HG03095 (cell line): ENCODE data around the gene ULK2.
"Not testable (repeated sequence)": the region's sequence is repeated elsewhere in the genome, so short reads cannot be mapped to it uniquely, and the experiment has no call there.

ENCODE experiments used
- ATAC-seq: cut with Tn5 transposase; IDR thresholded peaks from one replicate; pipeline ENCODE4 v1.9.1; 2021; ENCODE audit warnings: moderate library complexity; ENCODE audit not compliant: unreplicated experiment

The ULK2 gene

GRCh38 chr17:19769946-19770652 lies 97.6 kb downstream of the ULK2 start:
- no peak for ATAC-seq

DNA sequence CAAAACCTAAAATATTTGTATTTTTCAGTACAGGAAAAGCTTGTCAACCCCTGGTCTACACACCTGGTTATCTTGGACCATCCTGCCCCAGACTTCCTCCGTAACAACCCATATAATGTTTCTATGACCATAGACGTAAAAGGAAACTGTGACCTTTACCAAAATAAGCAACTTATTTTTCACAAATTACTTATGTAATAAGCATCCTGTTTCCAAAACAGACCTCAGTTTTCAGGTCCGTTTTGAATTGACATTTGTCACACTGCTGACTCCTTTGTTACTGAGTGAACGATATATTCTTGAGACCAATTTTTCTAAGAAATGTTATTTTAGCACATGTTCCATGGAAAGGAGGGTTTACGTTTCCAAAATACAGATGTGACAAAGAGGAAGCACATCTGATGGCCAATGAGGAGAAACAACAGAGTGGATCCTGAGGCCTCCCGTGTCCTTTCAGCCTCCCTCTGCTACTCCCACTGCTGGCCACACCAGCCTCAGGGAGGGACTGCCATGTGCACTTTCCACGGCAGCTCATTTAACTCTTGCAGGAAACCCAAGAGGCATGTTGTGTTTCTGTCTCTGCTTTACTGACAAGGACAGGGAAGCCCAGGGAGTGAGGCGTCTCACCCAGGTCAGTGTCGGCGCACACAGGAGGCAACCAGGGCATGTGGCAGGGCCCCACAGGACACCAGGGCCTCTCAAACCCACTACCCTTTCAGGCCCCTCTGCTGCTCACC lies 99.5 kb downstream of the ULK2 start:
- ATAC-seq = no peak

DNA sequence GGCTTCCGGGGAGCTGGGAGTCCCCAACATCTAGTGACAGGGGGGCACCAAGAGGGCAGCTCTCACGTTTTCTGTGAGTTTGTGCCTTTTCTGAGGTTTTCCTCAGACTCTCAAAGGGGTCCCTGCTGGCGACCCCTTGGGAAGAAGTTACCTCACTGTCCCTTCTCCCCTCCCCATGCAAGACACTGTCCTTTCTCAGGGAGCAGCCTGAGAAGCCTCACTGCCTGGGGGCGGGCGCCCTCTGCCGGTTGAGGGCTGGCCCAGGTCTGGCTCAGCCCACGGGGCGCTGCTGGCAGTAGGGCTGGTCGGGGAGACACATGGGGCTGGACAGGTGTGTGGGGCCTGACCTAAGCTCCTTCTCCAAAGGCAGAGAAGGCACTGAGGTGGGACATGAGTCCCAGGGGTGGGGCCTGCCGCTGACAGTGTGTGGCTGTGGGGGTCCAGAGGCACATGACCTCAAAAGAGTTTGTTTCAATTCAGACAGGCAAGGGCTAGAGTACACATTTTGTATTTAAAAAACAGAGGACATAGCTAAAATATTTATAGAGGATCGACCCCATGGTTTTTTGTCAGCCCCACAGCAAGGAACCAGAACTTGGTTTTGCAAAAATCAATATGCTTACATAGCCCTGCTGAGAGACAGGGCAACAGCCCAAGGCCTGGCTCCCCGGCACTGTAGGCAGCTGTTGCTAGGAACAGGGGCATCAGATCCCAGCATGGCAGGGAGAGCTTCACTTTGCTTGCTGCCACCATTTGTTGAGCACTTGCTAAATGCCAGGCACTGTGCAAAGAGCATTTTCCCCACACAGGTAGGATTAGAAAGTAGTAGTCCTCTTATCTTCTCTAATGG lies 101.1 kb downstream of the ULK2 start:
- peak; percentile 54 for ATAC-seq

DNA sequence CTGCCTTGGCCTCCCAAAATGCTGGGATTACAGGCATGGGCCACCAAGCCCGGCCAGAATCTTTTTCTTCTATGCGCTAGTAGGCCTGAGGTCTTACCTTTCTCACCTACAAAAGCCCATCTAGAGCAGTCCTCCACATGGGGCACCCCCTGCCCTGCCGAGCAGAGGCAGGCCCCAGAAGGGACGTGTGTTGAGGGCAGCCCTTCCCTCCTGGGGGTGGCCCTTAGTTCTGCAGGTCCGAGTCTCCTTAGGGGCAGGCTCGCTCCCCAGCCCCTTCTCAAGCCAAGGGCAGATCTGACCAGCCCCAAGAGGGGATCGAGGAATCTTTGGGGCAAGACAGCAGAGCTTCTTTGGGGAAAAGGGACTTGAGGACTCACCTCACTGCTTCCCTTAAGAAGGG lies 101.7 kb downstream of the ULK2 start:
- no peak for ATAC-seq

- not testable (repeated sequence) for ATAC-seq
Observed at GRCh38 chr17:19763991-19764390, 103.7 kb downstream of the ULK2 start.

DNA sequence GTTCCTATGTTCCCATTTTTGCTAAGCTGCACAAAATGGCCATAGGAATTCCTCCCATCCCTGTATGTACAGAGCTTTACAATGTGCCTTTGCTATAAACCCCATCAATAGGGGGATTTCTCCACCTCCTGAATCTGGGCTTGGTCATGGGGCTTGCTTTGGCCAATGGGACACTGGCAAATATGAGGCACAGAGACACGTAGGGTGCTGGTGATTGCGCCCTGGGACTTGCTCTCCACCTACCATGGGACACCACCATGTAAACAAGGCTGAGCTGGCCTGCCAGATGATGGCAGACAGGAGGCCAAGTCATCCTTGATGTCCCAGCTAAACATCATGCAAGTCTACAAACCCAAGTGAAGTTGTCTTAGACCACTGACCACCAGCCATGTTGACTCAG lies 104.3 kb downstream of the ULK2 start:
- no peak for ATAC-seq

DNA sequence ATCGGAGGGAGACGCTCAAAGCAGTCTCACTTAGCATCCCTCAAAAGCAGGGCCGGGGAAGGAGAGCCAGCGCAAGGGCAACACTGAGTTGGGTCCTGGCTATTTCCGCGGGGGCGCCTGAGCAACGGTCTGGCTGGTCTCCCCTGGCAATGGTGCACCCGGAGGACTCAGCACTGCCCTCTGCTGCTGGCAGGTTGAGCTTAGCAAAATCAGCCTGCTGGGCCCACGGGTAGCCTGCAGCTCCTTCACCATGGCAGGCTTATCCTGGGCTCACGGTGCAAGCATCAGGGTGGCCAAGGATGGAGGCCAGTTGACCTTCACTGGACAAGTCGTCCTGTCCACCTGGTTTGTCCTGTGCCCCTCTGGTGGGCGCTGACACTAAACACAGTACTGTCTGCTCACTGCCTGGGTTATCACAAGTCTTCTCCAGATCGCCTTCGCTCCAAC lies 105.2 kb downstream of the ULK2 start:
- ATAC-seq = no peak

DNA sequence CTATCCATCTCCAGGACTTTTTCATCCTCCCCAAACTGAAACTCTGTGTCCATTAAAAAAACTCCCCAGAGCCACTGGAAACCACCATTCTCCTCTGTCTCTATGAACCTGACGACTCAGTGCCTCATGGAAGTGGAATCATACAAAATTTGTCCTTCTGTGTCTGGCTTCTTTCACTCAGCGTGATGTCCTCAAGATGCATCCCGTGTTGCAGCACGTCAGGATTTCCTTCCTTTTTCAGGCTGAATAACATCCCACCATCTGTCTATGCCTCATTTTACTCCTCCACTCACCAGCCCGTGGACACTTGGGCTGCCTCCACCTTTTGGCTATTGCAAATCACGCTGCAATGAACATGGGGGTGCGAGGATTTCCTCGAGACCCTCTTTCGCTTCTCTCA lies 107.0 kb downstream of the ULK2 start:
- ATAC-seq = no peak

GRCh38 chr17:19759568-19760549 lies 107.9 kb downstream of the ULK2 start:
- ATAC-seq = no peak

GRCh38 chr17:19757536-19758180 lies 110.1 kb downstream of the ULK2 start:
- no peak for ATAC-seq

GRCh38 chr17:19756546-19756945 lies 111.2 kb downstream of the ULK2 start:
- no peak for ATAC-seq

DNA sequence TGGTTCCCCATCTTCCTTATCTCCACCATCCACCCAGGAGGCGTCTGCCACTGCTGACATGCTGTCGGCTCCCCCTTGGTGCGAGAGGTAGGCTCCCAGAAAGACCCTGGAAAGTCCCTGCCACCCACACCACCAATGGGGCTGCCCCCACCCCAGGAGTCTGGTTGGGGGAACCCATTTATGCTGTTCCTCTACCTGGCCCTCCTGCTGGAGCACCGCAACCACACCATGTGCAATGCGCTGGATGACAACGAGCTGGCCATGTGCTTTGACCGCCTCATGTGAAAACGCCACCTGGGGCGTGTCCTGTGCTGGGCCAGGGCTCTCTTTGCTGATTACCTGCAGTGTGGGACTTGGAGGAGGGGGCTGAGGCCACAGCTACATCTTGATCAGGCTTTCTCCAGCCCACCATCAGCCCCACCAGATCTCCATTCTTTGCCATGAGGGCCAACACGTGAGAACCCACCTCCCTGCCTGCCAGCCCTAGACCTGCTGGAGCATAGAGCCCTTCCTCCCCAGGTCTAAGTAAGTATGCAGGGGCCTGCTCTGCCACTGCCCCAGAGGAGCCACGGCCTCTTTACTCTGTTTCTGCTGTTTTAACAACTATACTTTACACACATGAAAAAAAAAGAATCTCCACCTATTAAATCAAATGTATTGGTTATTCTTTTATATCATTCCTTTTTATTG lies 111.8 kb downstream of the ULK2 start:
- ATAC-seq = no peak

DNA sequence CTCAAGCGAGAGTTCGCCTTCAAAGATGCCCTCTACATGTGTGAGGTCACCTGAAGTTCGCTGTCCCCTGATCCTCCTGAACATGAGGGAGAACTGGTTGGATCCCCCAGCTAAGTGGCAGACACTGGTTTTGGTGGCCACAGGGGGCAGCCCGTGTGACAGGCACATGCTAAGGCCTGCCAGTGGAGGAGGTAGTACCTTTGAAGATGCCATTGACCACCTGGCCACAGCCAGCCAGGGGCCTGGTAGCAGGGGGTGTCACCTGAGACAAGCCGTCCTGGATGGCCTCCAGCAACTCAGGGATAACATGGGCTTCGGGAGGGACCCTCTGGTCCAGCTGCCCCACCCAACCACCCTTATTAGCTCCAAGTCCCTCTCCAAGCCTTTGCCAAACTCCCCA lies 112.3 kb downstream of the ULK2 start:
- no peak for ATAC-seq

- ATAC-seq = no peak
Observed at GRCh38 chr17:19753661-19754463, 113.9 kb downstream of the ULK2 start.

- ATAC-seq = no peak
Observed at GRCh38 chr17:19753051-19753509, 114.7 kb downstream of the ULK2 start.

- ATAC-seq = no peak
Observed at GRCh38 chr17:19752216-19753050, 115.3 kb downstream of the ULK2 start.

- ATAC-seq = no peak
Observed at GRCh38 chr17:19750835-19751234, 116.9 kb downstream of the ULK2 start.
